D721Med (cell line): ENCODE data around the gene HIVEP3.

Experiments
- DNase-seq: peaks from one replicate; pipeline ENCODE4 v3.0.0; 2011; ENCODE audit warnings: low spot score; ENCODE audit not compliant: insufficient read length
- FAIRE-seq: peaks from 2 replicates; lab custom pipeline; 2011; peaks lifted over from hg19 to GRCh38; lab: Jason Lieb, UNC
- TF ChIP-seq, protein P1 (sequence below): IDR thresholded peaks from 2 replicates; pipeline ENCODE4 v1.5.1; 2012; ENCODE audit warnings: mild to moderate bottlenecking, control low read depth; ENCODE audit not compliant: insufficient read depth; ENCODE audit errors: missing control alignments

HIVEP3 gene

DNA sequence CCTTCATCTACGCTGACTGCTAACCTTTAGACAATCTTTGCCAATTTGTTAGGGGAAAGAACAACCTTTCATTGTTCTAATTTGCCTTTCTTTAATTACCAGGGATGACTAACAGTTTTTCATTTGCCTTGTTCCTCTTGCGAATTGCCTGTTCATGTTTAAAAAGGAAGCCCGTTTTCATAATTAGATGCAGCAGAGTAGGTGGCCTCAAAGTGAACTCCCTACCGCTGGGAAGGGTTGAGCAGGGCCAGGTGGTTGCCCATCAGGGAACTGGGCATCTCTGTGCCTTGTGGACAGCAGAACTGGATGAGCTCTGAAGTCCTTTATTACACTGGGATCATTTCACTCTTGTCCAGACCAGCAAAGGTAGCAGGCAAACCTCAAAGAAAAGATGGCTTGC, 59.0 kb downstream of the HIVEP3 start:
- no peak for FAIRE-seq
- TF ChIP-seq, protein P1, sequence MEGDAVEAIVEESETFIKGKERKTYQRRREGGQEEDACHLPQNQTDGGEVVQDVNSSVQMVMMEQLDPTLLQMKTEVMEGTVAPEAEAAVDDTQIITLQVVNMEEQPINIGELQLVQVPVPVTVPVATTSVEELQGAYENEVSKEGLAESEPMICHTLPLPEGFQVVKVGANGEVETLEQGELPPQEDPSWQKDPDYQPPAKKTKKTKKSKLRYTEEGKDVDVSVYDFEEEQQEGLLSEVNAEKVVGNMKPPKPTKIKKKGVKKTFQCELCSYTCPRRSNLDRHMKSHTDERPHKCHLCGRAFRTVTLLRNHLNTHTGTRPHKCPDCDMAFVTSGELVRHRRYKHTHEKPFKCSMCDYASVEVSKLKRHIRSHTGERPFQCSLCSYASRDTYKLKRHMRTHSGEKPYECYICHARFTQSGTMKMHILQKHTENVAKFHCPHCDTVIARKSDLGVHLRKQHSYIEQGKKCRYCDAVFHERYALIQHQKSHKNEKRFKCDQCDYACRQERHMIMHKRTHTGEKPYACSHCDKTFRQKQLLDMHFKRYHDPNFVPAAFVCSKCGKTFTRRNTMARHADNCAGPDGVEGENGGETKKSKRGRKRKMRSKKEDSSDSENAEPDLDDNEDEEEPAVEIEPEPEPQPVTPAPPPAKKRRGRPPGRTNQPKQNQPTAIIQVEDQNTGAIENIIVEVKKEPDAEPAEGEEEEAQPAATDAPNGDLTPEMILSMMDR, result no peak
- DNase-seq, result no peak

DNA sequence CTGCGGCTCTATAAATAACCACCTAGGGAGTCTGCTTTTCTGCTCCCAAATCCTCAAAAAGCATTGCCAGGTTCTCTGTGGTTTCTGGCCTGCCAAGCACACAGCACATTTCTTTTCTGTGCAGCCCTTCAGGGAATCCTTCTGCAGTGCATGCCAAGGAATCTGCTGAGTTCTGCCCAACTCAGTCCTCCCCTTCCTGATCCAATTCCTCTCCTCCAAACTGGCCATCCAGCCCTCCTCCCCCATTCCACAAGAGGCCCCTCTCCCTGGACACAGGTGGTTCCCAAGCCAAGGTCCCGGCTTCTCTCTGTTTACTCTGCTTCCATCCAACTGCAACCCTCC, 61.8 kb downstream of the HIVEP3 start:
- DNase-seq, result no peak
- no peak for FAIRE-seq
- TF ChIP-seq, protein P1, result no peak

DNA sequence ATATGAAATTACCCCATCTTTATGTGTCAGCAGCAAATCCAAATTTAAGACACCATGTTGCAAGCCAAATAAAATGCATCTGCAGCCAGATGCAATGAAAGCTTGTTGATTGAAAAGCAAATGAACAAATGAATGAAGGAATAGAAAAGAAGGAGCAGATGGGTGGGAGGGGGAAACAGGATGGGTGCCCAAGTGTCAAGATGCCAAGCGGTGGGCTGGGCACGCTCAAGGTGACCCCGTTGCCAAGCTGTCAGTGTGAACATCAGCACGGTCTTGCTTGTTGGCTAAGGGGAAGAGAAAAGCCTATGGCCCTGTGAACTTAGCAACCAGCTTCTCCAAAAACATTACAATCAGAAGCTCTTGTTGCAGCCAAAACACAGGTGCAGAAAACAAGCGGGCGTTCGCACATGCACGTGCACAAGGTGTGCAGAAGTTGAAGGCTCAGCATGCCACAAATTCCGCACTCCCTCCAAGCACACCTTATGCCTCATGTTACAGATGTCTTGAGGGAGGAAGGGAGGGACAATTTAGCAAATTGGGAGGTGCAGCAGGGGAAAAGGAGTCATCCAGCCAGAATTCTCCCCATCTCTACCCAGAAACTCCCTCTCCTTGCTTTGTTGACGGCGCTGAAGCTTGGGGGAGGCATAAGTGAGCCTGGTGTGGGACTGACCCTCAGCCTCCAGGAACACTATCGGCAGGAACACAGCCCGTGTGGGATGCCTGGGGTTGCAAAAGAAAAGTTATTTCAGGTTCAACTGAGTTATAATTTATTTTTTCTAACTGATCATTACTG, 62.4 kb downstream of the HIVEP3 start:
- TF ChIP-seq, protein P1, result no peak
- DNase-seq (no peak), FAIRE-seq (no peak)

DNA sequence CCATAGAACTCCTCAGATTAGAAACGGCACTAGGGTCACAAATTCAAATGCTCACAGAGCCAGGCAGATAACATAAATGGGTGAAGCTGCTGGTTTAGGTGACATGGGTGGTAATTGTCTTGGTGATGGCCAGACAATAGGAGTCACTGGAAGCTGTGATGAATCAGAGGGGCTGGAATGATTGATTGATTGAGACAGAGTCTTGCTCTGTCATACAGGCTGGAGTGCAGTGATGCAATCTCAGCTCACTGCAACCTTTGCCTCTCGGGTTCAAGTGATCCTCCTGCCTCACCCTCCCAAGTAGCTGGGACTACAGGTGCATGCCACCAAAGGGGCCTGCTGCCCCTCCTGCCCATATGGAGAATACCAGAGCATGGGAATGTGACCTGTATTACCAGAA, 63.0 kb downstream of the HIVEP3 start:
- FAIRE-seq (no peak), DNase-seq (no peak)
- TF ChIP-seq, protein P1, result no peak

DNA sequence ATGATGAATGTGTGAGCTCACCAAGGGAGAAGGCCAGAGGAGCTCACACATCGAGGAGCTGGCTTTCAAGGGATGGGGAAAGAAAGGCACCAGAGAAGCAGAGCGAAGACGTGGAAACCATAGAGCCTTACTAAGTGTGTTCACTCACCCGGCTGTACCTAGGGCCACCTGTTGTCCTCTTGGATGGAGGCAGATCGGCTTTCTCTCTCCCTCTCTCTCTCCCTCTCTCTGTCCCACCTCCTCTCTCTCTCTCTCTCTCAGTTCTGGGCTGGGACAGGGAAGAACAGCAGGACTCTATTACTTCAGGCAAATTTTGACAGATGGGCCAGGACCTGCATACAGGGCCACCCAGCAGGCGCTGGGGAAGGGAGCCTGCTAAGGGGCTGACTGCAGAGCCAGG, 64.8 kb downstream of the HIVEP3 start:
- FAIRE-seq, result no peak
- TF ChIP-seq, protein P1, result no peak
- no peak for DNase-seq

DNA sequence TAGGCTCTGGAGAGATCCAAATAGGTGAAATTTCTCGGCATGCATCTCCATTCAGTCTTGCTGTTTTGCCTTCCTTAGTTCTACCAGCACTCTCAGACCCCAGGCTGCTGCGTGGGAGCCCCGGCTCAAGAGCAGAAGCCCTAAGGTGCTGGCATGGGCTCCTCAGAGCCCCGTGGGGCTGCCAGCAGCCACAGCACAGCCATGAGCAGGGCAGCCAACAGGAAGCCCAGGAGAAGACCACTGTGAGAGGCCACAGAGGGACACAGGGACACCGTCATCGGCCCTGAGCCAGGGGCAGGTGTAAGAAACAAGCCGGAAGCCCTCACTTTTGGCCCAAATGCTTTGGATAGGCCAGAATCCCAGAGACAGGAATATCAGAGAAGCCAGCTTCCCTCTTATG, 66.6 kb downstream of the HIVEP3 start:
- no peak for FAIRE-seq
- TF ChIP-seq, protein P1, result no peak
- no peak for DNase-seq

DNA sequence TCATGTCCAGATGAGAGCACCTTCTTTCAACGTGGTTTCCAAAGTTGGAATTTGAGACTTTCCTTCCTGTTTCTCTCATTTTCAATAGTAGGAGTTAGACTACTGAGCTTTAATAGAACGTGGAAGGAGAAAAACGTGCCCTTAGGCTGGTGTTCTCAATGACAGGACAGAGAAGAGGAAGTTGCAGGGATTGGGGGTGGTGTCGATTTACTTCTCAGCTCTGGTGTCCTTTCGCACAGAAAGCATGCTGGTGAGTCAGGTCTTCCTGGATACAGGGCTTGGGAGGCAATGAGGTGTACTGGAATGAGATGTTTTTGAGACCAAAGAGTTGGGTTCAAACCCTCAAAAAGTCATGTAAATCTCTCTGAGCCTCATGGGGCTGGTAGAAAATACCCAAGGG, 67.1 kb downstream of the HIVEP3 start:
- no peak for FAIRE-seq
- DNase-seq, result no peak
- TF ChIP-seq, protein P1, result no peak
